ACHN (cell line): Measurements from ENCODE around the gene REV3L.
"Not testable (repeated sequence)": the region's sequence is repeated elsewhere in the genome, so short reads cannot be mapped to it uniquely, and the experiment has no call there.

Experiments
- DNase-seq: peaks from one replicate; pipeline ENCODE4 v3.0.0-alpha.2; 2015
- in situ Hi-C: cut with HindIII; loops from 2 replicates; pipeline ENCODE4 v1.10.0; 2017; ENCODE audit warnings: low sequenced_read_pairs, low pct_ligation_motif_present, low pct_unique_long_range_greater_than_20kb

The REV3L gene

DNA sequence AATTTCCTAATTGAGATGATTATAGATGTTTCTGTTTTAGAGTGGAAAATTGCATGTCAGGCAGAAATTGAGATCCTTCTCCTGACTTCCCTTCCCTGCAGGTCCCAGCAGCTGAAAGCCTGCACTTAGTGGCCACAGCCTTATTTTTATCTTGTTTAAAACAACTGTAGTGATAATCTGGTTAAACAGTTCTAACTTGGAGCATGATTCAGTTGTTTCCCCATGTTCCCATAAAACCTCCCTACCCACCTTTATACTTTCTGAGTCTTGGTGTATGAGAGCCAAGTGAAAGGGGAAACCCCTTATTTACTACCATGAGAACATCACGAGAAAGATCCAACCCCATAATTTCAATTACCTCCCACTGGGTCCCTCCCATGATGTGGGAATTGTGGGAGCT is 200.5 kb downstream of the REV3L start:
- no peak for DNase-seq
- in situ Hi-C loops, result no loop called here

DNA sequence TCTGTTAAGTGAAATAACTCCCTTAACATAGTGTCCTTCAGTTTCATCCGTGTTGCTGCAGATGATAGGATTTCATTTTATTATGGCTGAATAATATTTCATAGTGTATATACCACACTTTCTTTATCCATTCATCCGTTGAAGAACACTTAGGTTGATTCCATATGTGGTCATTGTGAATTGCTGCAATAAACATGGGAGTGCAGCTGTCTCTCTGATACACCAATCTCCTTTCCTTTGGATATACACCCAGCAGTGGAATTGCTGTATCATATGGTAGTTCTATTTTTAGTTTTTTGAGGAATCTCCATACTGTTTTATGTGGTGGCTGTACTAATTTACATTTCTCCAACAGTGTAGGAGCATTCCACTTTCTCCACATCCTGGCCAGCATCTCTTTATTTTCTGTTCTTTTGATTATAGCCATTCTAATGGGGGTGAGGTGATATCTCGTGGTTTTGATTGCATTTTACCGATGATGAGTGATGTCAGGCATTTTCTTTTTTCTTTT is 202.5 kb downstream of the REV3L start:
- in situ Hi-C loops, result no loop called here

DNA sequence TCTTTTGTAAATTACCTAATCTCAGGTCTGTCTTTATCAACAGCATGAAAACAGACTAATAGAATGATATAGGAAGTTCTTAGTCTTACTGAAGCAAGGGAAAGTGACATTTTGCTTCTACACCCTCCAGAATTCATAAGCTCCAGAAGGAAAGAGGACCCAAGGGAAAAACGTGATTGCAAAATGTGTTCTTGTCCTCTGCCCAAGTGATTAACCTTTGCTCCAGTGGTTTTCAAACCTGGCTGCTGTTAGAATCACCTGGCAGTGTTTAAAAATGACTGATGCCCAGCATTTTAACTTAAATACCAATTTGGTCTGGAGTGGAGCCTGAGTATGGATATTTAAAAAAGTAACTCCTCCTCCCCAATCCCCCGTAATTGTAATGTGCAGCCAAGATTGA is 204.3 kb downstream of the REV3L start:
- DNase-seq, result no peak
- in situ Hi-C loops, result no loop called here

More for the DNA sequence above, 202.5 kb downstream of the REV3L start:
- DNase-seq, result no peak

DNA sequence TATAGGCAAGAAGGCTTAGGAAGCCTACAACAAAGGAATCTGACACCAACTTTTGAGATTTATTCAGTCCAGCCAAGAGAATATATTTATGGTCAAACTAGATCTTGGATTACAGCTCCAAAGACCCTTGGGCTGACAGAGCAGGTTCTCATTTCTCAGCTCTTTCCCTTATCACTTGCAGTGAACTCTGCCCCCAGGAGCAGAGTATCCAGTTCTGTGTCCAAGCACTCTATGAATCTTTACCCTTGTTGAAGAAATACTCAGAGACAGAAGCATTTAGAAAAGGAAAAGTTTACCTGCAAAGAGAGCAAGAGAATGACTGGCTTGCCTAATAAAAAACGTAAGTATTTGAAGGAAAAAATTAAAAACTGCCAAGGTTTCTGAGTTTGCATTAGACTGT is 205.2 kb downstream of the REV3L start:
- no peak for DNase-seq
- in situ Hi-C loops, result no loop called here

DNA sequence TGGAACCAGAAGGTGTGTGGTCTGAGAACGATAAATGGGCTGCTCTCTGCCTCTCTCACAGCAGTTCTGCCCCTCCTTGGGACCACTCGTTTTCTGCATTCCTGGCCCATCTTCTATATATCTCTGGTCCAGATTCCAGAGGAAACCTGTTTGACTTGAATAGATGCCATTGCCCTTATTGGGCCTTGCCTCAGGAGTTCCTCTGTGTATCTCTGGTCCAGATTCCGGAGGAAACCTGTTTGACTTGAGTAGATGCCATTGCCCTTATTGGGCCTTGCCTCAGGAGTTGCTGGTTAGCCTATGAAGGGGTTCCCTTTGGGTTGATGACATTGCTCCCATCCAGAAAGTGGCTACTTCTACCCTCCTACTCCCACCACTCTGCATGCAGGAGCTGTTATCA is 206.3 kb downstream of the REV3L start:
- in situ Hi-C loops, result no loop called here

DNA sequence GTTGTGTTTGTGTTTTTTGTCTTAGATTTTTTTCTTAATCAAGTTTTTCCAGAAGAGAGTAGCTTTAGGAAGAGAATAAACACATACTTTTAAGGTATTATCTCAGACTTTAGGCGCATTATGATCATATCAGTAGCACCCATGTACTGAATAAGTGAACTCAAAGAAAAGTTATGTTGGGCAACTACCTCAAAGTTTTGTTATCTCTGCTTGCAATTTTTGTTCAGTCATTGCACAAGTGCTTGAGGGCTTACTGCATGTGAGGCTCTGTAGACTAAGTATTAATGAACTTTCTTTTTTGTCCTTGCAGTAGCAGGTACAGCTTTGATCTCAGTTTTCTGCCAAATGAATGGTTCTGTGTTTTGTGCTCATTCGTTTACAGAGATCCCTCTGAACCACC is 206.7 kb downstream of the REV3L start:
- DNase-seq, result no peak
- in situ Hi-C loops, result no loop called here

More for the DNA sequence above, 206.3 kb downstream of the REV3L start:
- DNase-seq, result no peak

DNA sequence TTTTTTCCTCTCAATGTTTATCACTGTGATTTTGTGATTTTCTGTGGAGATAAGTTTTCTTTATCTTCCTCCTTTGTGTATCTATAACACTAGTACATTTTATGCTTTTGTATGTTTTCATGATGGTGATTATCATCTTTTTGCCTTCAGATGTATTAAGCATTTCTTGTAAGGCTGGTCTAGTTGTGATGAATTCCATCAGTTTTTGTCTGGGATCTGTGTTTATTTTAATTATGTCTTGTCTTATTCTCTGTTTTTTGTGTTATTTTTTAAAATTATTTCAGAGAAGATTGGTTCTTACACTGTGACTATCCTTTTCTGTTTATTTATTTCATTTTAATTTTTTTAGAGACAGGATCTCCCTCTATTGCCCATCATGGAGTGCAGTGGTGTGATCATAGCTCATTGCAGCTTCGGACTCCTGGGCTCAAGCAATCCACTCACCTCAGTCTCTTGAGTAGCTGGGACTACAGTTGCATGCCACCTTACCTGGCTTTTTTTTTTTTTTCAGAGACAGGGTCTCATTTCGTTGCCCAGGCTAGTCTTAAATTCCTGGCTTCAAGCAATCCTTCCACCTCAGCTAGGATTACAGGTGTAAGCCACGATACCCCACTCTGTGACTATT is 208.3 kb downstream of the REV3L start:
- in situ Hi-C loops, result no loop called here

DNA sequence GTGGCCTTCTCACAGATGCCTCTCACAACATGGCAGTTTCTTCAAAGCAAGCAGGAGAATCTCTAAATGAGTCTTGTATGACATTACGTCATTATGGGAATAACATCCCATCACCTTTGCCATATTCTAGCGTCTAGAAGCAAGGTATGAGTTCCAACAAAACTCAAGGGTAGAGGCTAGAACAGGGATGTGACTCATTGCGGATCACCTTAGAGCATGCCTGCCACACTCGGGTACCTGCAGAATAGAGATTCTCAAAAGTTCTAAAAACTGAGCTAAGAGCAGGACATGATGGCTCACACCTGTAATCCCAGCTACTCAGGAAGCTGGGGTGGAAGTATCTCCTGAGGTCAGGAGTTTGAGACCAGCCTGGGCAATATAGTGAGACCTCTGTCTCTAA is 212.9 kb downstream of the REV3L start:
- no peak for DNase-seq
- in situ Hi-C loops, result no loop called here

More for the DNA sequence above, 208.3 kb downstream of the REV3L start:
- DNase-seq, result no peak

DNA sequence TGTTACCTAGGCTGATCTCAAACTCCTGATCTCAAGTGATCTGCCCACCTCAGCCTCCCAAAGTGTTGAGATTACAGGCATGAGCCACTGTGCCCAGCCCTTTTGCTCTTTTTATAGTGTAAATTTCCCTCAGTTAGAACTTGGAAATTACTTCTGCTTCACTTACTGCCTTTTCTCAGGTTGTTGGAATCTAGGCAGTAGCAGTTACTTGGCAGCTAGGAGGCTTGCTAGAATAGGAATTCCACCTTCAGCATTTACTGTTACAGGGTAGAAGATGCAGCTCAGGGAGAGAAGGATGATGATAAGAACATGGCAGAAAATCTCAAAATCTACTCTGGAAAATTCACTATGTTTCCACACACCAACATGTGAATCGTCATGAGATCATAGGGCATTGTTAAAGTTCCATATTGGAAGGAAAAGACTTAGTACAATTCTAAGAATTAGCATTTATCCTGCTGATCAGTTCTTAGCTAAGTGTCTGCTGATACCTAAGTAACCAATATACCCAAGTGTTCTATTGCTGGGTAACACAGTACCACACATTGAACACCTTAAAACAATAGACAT is 213.5 kb downstream of the REV3L start:
- in situ Hi-C loops, result no loop called here

DNA sequence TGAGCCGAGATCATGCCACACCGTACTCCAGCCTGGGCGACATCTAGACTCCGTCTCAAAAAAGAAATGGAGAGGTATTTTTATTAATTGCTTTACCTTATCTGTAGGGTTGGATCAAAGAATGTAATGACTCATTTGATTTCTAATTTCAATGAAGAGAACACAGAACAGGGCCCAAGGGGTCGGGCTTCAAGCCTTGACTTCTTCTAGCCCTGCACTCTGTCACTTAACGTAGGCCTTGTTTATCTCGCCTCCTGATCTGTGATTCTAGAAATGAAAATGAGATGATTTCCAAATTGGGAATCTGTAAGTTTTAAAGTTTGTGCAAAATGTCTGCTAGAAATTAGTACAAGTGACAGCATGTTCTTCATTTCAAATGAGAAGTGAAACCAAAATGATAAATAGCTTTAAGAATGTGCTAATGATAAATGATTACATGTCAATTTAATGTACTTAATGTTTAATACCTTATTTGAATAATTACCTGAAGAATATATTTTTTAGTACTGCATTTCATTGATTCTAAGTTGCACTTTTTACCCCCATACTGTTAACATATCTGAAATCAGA is 215.2 kb downstream of the REV3L start:
- no peak for DNase-seq
- in situ Hi-C loops, result no loop called here

More for the DNA sequence above, 213.5 kb downstream of the REV3L start:
- no peak for DNase-seq

DNA sequence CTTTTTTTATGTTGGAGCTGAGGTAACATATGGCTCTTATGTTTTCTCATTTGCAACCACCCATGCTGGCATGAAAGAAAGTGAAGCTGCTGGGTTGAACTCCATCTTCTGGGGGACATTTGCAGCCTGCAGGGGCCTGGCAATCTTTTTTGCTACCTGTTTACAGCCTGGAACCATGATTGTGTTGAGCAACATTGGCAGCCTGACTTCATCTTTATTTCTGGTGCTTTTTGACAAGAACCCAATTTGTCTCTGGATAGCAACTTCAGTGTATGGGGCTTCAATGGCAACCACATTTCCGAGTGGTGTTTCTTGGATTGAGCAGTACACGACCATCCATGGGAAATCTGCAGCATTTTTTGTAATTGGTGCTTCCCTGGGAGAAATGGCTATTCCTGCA is 216.7 kb downstream of the REV3L start:
- in situ Hi-C loops, result no loop called here
- no peak for DNase-seq

DNA sequence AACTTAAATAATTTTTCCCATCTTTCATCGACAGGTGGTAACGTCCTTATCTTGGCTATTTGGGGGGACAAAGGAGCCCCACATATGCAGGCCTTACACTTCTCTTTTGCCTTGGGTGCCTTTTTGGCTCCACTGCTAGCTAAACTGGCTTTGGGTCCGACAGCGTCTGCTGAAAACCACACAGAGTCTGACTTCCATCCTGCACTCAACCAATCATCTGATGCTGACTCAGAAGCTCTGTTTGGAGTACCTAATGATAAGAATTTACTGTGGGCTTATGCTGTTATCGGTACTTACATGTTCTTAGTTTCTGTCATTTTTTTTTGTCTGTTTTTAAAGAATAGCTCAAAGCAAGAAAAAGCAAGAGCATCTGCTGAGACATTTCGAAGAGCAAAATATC is 217.2 kb downstream of the REV3L start:
- in situ Hi-C loops, result no loop called here
- no peak for DNase-seq

DNA sequence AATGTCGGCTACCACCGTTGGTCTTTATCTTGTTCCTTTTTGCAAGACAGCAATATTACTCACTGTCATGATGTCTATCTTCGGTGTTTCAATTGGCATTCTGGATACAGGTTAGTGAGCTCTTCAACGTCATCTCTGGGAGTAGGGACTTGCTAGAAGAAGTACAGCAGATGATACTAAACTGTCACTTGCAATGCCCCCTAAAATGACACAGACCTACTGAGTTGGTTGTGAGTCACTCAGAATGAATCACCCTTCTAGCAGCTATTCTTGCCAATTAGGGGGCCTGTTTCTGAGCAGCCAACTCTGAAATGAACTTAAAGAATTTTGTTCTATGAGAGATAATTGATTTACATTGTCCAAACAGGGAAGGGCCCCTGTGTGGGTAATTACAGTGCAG is 219.2 kb downstream of the REV3L start:
- DNase-seq, result peak; percentile 57
- in situ Hi-C loops, result no loop called here

DNA sequence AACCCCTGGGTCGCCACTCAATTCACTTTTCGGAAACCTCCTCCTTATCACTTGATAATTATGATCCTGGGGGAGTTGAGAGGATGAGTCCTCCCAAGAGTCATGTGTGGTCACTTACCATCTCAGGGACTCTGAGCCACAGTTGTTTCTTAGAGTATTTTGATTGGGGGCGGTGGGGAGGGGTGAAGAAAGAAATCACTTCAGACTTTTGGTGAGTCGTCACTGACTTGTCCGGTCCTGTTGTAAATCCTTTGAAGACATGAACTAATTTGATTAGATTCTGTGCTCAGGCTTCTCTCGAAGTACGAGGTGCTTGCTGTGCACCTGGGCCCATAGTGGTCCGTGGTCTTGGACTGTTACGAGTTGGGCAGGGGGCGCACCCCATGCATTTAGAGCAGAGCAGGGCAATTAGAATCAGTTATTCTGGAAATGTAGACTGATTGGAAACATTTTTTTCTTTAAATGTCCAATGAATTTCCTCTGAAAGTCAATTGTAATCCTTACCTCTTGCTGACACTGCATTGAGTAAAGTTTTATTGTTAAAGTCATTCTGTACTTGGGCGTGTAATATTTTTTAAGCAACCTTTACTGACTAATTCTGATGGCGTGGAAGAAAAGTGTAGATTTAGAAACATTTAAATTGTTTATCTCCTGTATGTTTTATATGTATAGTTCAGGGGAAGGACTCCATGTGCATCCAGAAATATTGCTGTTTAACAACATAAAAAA is 222.3 kb downstream of the REV3L start:
- no peak for DNase-seq
- in situ Hi-C loops, result no loop called here

DNA sequence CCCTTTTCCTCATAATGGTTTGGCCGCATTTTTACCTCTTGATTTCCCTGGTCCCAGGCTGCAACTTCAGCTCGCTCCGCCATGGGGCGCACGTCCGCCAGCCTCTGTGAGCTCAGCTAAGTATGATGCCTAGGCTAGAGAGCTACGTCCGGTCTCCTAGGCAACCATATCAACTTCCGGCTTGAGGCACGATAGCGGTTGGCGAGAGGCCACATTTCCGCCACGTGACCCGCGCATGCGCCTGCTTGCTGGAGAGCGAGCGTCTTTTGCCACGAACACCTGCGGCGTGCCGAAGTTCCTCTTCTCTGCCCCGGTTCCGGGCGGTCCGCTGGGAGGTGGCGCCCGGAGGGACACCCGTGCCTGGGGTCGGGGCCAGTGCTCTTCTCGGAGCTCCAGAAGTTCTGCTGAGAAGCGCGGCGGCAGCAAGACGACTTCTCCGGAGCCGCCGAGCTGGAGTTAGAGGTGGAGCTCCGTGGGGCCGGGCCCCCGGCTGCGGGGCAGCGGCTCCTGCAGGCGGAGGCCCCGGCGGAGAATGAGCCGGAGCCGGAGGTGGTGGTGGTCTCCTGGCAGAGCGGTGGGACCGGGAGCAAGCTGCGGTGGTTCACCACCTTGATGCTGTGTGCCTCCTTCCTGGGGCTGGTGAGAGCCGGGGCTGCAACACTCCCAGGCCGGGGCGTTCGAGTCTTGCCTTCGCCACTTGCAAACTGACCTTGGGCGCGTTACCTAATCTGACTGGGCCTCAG is 223.8 kb downstream of the REV3L start:
- DNase-seq, result peak; percentile 98
- in situ Hi-C loops, result no loop called here

DNA sequence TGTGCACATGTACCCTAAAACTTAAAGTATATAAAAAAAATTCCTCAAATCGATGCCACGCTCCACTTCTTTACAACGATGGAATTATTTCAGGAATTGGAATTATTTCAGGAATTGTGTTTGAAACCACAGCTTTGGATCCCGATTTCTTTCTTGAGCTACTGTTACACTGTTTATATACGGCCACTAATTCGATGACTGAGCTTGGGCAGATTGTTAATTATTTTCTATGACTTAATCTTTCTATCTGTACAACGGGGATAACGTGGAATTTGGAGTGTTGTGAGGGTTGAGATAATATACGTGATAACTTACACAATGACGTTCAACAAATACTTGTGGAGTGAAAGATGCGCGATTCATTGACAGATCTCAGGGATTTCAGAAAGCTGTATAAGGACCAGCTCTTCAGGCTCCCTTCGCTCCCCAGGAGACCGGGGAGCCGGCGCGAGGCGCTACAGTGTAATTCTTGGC is 224.4 kb downstream of the REV3L start:
- in situ Hi-C loops, result no loop called here
- peak; percentile 67 for DNase-seq

DNA sequence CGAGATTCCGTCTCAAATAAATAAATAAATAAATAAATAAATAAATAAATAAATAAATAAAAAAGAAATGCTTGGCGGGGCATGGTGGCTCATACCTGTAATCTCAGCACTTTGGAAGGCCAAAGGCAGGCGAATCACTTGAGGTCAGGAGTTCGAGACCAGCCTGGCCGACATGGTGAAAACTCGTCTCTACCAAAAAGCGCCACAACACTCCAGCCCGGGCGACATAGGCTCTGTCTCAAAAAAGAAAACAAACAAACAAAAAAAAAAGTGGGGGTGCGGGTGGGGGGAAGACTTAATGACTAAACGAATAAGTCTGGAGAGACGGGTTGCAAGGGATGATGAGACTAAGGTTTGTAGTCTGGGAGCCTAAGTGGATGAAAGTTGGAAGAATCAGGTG is 225.0 kb downstream of the REV3L start:
- DNase-seq, result no peak
- in situ Hi-C loops, result no loop called here

DNA sequence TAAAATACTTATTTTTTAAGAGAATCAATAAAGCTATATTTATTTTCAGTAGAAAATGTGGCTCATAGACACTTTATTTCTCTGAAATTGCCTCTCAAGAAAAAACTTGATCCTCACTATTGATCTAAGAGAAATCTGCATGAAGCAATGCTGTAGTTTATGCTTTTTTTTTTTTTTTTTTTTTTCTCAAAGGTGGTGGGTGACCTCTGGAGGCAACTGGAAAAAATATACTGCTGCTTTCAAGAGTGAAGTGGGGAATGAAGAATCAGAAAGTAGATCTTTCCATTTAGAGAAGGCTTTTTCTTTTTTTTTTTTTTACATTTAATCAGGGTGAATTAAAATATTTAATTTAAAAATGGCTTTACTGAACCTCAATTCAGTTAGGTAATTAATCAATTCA is 226.4 kb downstream of the REV3L start:
- in situ Hi-C loops, result no loop called here
- peak; percentile 42 for DNase-seq

DNA sequence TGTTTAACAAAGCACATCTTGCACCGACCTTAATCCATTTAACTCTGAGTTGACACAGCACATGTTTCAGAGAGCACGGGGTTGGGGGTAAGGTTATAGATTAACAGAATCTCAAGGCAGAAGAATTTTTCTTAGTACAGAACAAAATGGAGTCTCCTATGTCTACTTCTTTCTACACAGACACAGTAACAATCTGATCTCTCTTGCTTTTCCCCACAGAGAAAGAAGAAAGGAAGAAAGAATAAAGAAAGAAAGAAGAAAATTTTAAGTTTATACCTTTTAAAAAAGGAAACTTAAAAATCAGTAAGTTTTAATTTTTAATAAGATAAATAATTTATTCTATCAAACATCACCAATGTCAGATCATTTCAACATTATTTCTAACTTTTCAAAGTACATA is 227.2 kb downstream of the REV3L start:
- in situ Hi-C loops, DNase-seq: not testable (repeated sequence)
